BLaER1 treated with 17β-estradiol and CSF1 and Interleukin-3, amounts not matched to agents 10 nM and 100 nM (cell line): ENCODE results near the gene FAM13B.

ENCODE experiments used
- H3K27ac ChIP-seq, 11 experiments: shearing (Covaris generic); formaldehyde crosslinking; 2 replicates each; pipeline ENCODE4 v1.8.1; 2022
- H3K27me3 ChIP-seq, 11 experiments: shearing (Covaris generic); formaldehyde crosslinking; 2 replicates each; pipeline ENCODE4 v1.8.1; 2022
- H3K36me3 ChIP-seq, 11 experiments: shearing (Covaris generic); formaldehyde crosslinking; 2 replicates each; pipeline ENCODE4 v1.8.1; 2022
- H3K4me1 ChIP-seq, 10 experiments: shearing (Covaris generic); formaldehyde crosslinking; 2 replicates each; pipeline ENCODE4 v1.8.1; 2022
- H3K4me2 ChIP-seq, 11 experiments: shearing (Covaris generic); formaldehyde crosslinking; 2 replicates each; pipeline ENCODE4 v1.8.1; 2022
- H3K4me3 ChIP-seq, 10 experiments: shearing (Covaris generic); formaldehyde crosslinking; 2 replicates each; pipeline ENCODE4 v1.8.1; 2022
- H3K9ac ChIP-seq, 11 experiments: shearing (Covaris generic); formaldehyde crosslinking; 2 replicates each; pipeline ENCODE4 v1.8.1; 2022
- H3K9me3 ChIP-seq, 11 experiments: shearing (Covaris generic); formaldehyde crosslinking; replicated peaks in 1 of 11; 2 replicates each; pipeline ENCODE4 v1.8.1; 2022
- H4K20me1 ChIP-seq, 11 experiments: shearing (Covaris generic); formaldehyde crosslinking; 2 replicates each; pipeline ENCODE4 v1.8.1; 2022
- Cebpa-rat ChIP-seq, 11 experiments: shearing (Covaris generic); IDR thresholded peaks; 2 replicates each; pipeline ENCODE4 v1.8.1; 2022

FAM13B gene

GRCh38 chr5:137896560-137896959 is 136.3 kb downstream of the FAM13B start:
- no peaks in the 10 kb centered on the region for H3K27me3 ChIP-seq
- H3K27ac ChIP-seq = no peak overlapping the region
- H3K9ac ChIP-seq = no peak overlapping the region
- no peak for TF ChIP-seq Cebpa-rat (IDR thresholded peaks at IDR 0.05)
- no peak overlapping the region for H3K4me2 ChIP-seq
- H4K20me1 ChIP-seq = no peaks in the 10 kb centered on the region
- no peaks in the 10 kb centered on the region for H3K9me3 ChIP-seq
- H3K36me3 ChIP-seq = no peaks in the 10 kb centered on the region
- peaks cover 0 to 12% (median 3%) of the 10 kb centered on the region in 10 experiments; a peak in 9 of 20 replicates for H3K4me1 ChIP-seq
- H3K4me3 ChIP-seq = no peak overlapping the region

- Histone ChIP-seq H3K9ac (no peak overlapping the region), H3K4me1 (peaks cover 0 to 12% (median 3%) of the 10 kb centered on the region in 10 experiments; a peak in 9 of 20 replicates), H3K27ac (no peak overlapping the region), H3K4me2 (no peak overlapping the region), H4K20me1 (no peaks in the 10 kb centered on the region), H3K36me3 (no peaks in the 10 kb centered on the region), H3K27me3 (peaks cover under 1 to 7% (median 3%) of the 10 kb centered on the region in 11 experiments; a peak in 21 of 22 replicates), H3K4me3 (no peak overlapping the region), H3K9me3 (peaks cover 0 to 1% (median 0%) of the 10 kb centered on the region in 11 experiments; a peak in 1 of 22 replicates)
- no peak for TF ChIP-seq Cebpa-rat (IDR thresholded peaks at IDR 0.05)
These were observed 138.3 kb downstream of the FAM13B start for GRCh38 chr5:137894586-137894985.

GRCh38 chr5:137891849-137892248 is 141.0 kb downstream of the FAM13B start:
- Histone ChIP-seq H4K20me1 (no peaks in the 10 kb centered on the region), H3K4me2 (no peak overlapping the region), H3K27ac (no peak overlapping the region), H3K4me1 (peaks cover 0 to 6% (median 0%) of the 10 kb centered on the region in 10 experiments; a peak in 1 of 20 replicates), H3K4me3 (no peak overlapping the region), H3K27me3 (peaks cover 13 to 23% (median 21%) of the 10 kb centered on the region in 11 experiments), H3K9me3 (peaks cover 0 to 6% (median 0%) of the 10 kb centered on the region in 11 experiments; a peak in 1 of 22 replicates), H3K9ac (no peak overlapping the region), H3K36me3 (no peaks in the 10 kb centered on the region)
- TF ChIP-seq Cebpa-rat (IDR thresholded peaks at IDR 0.05) = no peak

- Histone ChIP-seq H3K9me3 (peaks cover 0 to 6% (median 0%) of the 10 kb centered on the region in 11 experiments; a peak in 1 of 22 replicates), H3K27me3 (peaks cover 13 to 23% (median 21%) of the 10 kb centered on the region in 11 experiments), H3K4me2 (no peak overlapping the region), H3K36me3 (no peaks in the 10 kb centered on the region), H3K4me3 (no peak overlapping the region), H3K4me1 (peaks cover 0 to 6% (median 0%) of the 10 kb centered on the region in 10 experiments; a peak in 1 of 20 replicates), H3K9ac (no peak overlapping the region), H4K20me1 (no peaks in the 10 kb centered on the region), H3K27ac (no peak overlapping the region)
- no peak for TF ChIP-seq Cebpa-rat (IDR thresholded peaks at IDR 0.05)
These were observed 142.0 kb downstream of the FAM13B start for GRCh38 chr5:137890845-137891244.

GRCh38 chr5:137888863-137889759 is 143.8 kb downstream of the FAM13B start, which contains the start of gene PKD2L2:
Gene PKD2L2, plus strand, starts transcription at chr5:137889457. Its CDS starts 35 bp downstream, at chr5:137889492.
- Histone ChIP-seq H3K9ac (peak within 1 kb of the TSS in 9 of 11 experiments; percentile 2 to 52 (median 43); a peak in 13 of 22 replicates), H3K27me3 (peaks cover 13 to 23% (median 21%) of the 10 kb centered on the region in 11 experiments), H3K4me1 (peaks cover 0 to 6% (median 0%) of the 10 kb centered on the region in 10 experiments; a peak in 1 of 20 replicates), H4K20me1 (no peaks in the 10 kb centered on the region), H3K4me3 (peak within 1 kb of the TSS; percentile 4 to 51 (median 29); a peak in 10 of 20 replicates), H3K9me3 (peaks cover 0 to 6% (median 0%) of the 10 kb centered on the region in 11 experiments; a peak in 1 of 22 replicates), H3K4me2 (peak within 1 kb of the TSS; percentile 33 to 55 (median 47)), H3K36me3 (no peaks in the 10 kb centered on the region), H3K27ac (0 out of 22 replicates have a peak within 1 kb of the TSS, but pooled peaks of 1 of the 11 experiments have one; percentile 20)
- no peak for TF ChIP-seq Cebpa-rat (IDR thresholded peaks at IDR 0.05)

GRCh38 chr5:137888466-137888862 is 144.4 kb downstream of the FAM13B start:
- Histone ChIP-seq H3K4me3 (peak overlapping the region in 4 of 10 experiments; percentile 4 to 51 (median 29); a peak in 1 of 20 replicates), H3K36me3 (no peaks in the 10 kb centered on the region), H3K27me3 (peaks cover 13 to 23% (median 21%) of the 10 kb centered on the region in 11 experiments), H3K9me3 (peaks cover 0 to 6% (median 0%) of the 10 kb centered on the region in 11 experiments; a peak in 1 of 22 replicates), H3K9ac (peak overlapping the region in 5 of 11 experiments; percentile 2 to 47 (median 44); a peak in 7 of 22 replicates), H3K4me2 (peak overlapping the region; percentile 33 to 55 (median 47); a peak in 15 of 22 replicates), H4K20me1 (no peaks in the 10 kb centered on the region), H3K27ac (no peak overlapping the region), H3K4me1 (peaks cover 0 to 6% (median 0%) of the 10 kb centered on the region in 10 experiments; a peak in 1 of 20 replicates)
- TF ChIP-seq Cebpa-rat (IDR thresholded peaks at IDR 0.05) = no peak
